Inflammatory macrophage treated with lipopolysaccharide for 4 hours (primary cell): ENCODE data around the gene ADCY1.
"Not testable (repeated sequence)": the region's sequence is repeated elsewhere in the genome, so short reads cannot be mapped to it uniquely, and the experiment has no call there.

ENCODE experiments used
- DNase-seq: peaks from one replicate; pipeline ENCODE4 v3.0.0-alpha.2; 2020

Gene ADCY1

GRCh38 chr7:45573661-45574415 lies at the start of gene ADCY1:
Gene ADCY1, plus strand, starts transcription at chr7:45574368. Its CDS starts 176 bp downstream, at chr7:45574544.
- DNase-seq: no peak

- no peak for DNase-seq
These were observed 49.7 kb upstream of the ADCY1 start for GRCh38 chr7:45524445-45524844.

- DNase-seq: no peak
These were observed 49.1 kb upstream of the ADCY1 start for GRCh38 chr7:45525057-45525456.

GRCh38 chr7:45543473-45543872 lies 30.7 kb upstream of the ADCY1 start:
- no peak for DNase-seq

DNA sequence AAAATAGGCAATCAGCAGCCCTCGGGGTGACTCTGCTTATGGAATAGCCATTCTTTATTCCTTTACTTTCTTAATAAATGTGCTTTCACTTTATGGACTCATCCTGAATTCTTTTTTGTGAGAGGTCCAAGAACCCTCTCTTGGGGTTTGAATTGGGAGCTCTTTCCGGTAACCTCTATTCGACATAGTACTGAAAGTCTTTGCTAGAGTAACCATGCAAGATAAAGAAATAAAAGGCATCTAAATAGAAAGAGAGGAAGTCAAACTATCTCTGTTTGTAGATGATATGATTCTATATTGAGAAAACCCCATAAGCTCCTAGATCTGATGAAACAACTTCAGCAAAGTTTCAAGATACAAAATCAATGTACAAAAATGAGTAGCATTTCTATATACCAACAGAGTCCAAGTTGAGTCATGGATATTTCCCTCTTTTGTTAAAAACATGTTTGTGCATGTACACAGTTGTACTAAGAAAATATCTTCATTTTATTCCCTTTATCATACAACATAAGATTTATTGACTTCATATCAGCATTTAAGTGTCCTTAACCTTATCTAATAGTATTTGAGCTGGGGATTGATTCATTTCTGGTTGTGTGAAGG lies 29.0 kb upstream of the ADCY1 start:
- not testable (repeated sequence) for DNase-seq

DNA sequence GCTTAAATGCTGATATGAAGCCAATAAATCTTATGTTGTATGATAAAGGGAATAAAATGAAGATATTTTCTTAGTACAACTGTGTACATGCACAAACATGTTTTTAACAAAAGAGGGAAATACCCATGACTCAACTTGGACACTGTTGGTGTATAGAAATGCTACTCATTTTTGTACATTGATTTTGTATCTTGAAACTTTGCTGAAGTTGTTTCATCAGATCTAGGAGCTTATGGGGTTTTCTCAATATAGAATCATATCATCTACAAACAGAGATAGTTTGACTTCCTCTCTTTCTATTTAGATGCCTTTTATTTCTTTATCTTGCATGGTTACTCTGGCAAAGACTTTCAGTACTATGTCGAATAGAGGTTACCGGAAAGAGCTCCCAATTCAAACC lies 25.3 kb upstream of the ADCY1 start:
- not testable (repeated sequence) for DNase-seq

GRCh38 chr7:45563401-45563800 lies 10.8 kb upstream of the ADCY1 start:
- no peak for DNase-seq

DNA sequence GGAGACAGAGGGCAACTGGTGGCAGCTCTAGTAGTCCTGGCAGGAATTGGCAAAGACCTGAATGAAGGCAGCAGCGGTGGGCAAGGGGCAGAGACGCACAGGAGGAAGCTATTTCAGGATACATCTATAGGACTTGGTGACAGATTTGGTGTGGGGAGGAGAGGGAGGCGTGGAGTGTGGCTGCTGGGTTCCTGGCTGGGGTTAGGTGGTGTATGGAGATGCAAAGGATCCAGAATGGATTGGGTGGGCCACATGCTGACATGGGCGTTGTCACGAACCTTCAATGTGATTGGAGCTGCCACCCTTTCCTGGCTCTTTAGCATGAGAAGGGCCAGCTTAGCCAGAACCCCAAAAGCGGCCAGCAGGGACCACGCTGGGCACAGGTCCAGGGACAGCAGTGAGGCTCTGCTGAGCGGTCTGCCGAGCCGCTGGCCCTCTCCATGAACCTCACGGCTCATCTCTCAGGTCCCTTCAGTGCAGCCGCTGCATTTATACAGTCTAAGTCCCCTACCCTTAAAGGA lies 10.2 kb upstream of the ADCY1 start:
- no peak for DNase-seq

DNA sequence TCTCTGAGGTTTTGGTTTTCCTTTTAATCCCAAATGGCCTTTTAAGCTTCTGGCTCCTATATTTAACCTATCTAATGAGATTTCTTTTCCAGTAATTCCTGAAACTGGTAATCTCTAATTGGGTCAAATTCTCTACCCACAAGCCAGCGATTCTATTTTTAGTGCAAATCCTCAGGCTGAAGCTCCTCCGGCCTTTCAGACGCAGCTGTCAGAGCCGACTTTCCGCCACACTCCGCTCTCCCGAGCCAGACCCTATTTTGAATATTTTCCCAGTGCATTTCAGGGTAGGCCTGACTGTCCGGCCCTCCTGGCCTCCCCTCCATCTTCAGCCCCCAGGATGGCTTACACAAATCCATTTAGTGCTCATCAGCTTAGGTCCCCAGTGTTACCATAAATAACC lies 9.7 kb upstream of the ADCY1 start:
- DNase-seq: no peak

- no peak for DNase-seq
These were observed 9.2 kb upstream of the ADCY1 start for GRCh38 chr7:45564886-45565455.

GRCh38 chr7:45566386-45566785 lies 7.8 kb upstream of the ADCY1 start:
- DNase-seq: no peak

DNA sequence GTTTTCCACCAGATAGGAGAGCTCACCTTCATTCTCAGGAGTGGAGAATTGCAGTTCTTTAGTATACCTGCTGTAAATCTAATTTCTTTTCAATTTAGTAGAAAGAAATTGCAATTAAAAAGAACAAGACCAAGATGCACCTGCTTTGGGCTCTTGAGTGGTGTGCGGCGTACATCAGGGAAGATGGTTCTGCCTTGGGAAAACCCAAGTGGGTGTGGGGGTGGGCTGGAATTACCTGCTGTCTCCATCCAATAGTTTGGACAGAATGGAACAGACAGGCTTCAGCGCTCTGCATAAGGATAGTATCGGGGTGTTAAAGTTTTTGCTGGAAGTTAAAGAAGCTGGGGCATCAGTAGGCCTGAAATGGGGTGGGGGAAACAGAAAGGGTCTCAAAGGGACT lies 7.2 kb upstream of the ADCY1 start:
- no peak for DNase-seq

GRCh38 chr7:45567713-45568112 lies 6.5 kb upstream of the ADCY1 start:
- no peak for DNase-seq

- DNase-seq: no peak
These were observed 5.5 kb upstream of the ADCY1 start for GRCh38 chr7:45568536-45569289.

- no peak for DNase-seq
These were observed 4.9 kb upstream of the ADCY1 start for GRCh38 chr7:45569290-45569685.

DNA sequence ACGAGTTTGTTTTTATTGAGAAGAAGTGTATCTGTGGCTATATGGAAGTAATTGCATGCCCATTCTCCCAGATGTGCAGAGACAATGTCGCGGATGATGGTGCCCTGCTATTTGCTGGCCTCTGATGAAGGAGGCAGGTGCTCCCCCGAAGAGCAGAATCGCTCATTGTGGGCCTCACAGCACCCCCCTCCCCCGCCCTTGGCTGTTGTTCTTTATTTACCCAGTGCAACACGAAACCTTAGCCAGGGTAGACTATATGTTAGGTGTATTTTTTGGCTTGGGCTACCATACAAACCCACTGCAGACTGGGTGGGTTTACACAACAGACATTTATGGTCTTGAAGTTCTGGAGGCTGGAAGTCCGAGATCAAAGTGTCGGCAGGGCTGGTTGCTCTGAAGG lies 3.4 kb upstream of the ADCY1 start:
- DNase-seq: no peak

- no peak for DNase-seq
These were observed 964 bp upstream of the ADCY1 start for GRCh38 chr7:45573204-45573603.

GRCh38 chr7:45574416-45574668 lies 174 bp downstream of the ADCY1 start:
- no peak for DNase-seq

- DNase-seq: no peak
These were observed 717 bp downstream of the ADCY1 start for GRCh38 chr7:45574669-45575500.

DNA sequence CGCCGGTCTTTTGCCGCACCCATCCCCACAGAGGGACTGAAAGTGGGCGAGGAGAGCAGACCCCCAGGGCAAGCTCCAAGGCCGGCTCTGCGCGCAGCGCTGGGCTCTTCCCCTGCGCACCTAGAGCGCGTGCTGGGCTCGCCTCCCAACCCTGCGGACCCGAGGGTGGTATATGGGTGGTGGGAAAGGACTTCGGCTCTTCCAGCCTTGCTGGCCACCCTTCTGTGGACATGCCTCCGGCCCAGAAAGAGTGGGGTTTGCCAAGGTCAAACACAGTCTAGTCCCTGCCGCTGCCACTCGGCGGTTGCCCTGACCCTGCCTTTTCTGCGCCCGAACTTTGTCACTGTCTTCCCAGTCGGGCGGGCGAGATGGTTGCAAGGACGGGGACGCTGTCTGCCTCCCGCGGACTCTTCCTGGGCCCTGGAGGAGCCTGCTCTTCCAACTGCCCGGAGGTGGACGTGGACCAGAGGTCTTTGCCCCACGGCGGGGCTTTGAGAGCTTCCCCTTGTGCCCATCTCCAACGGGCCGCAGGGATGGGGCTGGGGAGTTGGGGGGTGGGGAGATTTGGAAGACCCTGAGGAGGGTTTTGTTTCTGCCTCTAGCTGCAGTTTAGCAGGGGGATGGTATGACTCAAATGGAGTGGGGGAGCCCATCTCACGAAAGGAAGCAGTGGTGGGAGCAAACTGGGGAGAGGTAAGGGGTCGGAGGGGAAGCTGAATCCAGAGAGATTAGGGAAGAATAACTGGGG lies 1.5 kb downstream of the ADCY1 start:
- no peak for DNase-seq

- DNase-seq: no peak
These were observed 2.2 kb downstream of the ADCY1 start for GRCh38 chr7:45576249-45576929.
